ENCODE data around the gene TCF4.

TCF4 gene

DNA sequence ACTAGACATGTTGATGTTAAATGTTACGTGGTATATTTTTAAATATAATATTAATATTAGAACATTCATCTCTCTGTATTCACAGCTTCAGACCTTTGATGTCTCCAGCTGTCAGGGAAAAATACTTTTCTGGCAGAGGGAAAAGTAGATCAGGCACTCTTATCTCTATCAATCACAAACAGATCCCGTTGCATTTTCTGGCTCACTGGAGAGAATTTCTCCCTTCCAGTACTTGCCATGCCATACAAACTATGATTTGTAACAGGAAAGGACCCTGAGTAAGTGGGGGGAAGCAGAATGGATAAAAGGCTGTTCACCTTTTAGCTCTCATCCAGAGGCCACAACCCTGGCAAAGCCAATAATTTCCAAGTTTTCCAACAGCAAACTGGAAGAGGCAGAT lies 158.0 kb downstream of the TCF4 start:
- TF ChIP-seq, protein P1, sequence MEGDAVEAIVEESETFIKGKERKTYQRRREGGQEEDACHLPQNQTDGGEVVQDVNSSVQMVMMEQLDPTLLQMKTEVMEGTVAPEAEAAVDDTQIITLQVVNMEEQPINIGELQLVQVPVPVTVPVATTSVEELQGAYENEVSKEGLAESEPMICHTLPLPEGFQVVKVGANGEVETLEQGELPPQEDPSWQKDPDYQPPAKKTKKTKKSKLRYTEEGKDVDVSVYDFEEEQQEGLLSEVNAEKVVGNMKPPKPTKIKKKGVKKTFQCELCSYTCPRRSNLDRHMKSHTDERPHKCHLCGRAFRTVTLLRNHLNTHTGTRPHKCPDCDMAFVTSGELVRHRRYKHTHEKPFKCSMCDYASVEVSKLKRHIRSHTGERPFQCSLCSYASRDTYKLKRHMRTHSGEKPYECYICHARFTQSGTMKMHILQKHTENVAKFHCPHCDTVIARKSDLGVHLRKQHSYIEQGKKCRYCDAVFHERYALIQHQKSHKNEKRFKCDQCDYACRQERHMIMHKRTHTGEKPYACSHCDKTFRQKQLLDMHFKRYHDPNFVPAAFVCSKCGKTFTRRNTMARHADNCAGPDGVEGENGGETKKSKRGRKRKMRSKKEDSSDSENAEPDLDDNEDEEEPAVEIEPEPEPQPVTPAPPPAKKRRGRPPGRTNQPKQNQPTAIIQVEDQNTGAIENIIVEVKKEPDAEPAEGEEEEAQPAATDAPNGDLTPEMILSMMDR (IDR thresholded peaks at IDR 0.05; ENCODE audit: control extremely low read depth, extremely low read depth, low read depth, missing control alignments) = no peak
- CTCF ChIA-PET = interaction anchor here (1.4 to 1.6 kb wide), 2 partner anchors 14 to 16 kb away, joined by 3 to 4 read pairs; no protein-coding TSS in a partner anchor
- DNase-seq (ENCODE audit: extremely low spot score) = no peak
- POLR2A ChIA-PET = no interaction called here

DNA sequence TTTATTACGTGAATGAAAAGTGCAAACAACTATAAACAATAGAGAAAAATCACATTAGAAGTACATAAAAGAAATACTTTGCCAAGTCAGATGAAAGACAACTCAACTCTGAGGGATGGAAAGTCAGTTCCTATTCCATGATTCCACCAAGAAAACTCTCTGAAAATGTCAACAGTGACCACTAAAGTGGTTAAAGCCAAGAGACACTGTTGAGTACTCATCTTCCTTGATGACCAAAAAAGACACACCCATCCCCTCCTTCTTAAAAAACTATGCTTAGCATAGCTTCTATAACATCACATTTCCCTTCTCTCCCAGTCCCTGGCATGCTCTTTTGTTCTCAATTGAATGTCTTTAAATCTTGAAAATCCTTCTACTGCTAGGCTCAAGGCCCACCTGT lies 160.0 kb downstream of the TCF4 start:
- TF ChIP-seq, protein P1 (IDR thresholded peaks at IDR 0.05; ENCODE audit: control extremely low read depth, extremely low read depth, low read depth, missing control alignments) = no peak
- ChIA-PET POLR2A (no interaction called here), CTCF (interaction anchor here (0.9 to 6.1 kb wide), 2 partner anchors 13 to 194 kb away, joined by 3 to 49 read pairs; no protein-coding TSS in a partner anchor)
- DNase-seq (ENCODE audit: extremely low spot score) = no peak

DNA sequence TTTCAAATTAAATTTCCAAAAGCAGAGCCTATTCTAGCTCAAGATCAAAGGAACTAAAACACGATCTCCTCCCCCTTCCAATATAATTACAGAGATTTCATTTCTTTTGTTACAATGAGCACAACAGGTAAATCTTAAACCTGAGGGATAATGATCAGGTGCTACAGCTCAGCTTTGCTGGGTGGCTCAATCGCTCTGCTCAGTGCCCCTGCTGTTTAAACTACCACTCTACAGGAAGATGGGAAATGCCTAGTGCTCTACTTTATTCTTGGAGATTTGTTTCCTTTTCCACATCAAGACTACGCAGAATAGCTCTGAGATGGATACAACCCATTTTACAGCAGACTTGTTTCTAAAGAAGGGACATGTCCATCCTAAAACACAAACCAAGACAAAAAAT lies 162.3 kb downstream of the TCF4 start:
- DNase-seq (ENCODE audit: extremely low spot score) = no peak
- TF ChIP-seq, protein P1 (IDR thresholded peaks at IDR 0.05; ENCODE audit: control extremely low read depth, extremely low read depth, low read depth, missing control alignments) = no peak
- POLR2A ChIA-PET = no interaction called here
- CTCF ChIA-PET = interaction anchor here (1.0 to 6.1 kb wide), 3 partner anchors 10 to 18 kb away, joined by 4 to 49 read pairs (median 5); no protein-coding TSS in a partner anchor

DNA sequence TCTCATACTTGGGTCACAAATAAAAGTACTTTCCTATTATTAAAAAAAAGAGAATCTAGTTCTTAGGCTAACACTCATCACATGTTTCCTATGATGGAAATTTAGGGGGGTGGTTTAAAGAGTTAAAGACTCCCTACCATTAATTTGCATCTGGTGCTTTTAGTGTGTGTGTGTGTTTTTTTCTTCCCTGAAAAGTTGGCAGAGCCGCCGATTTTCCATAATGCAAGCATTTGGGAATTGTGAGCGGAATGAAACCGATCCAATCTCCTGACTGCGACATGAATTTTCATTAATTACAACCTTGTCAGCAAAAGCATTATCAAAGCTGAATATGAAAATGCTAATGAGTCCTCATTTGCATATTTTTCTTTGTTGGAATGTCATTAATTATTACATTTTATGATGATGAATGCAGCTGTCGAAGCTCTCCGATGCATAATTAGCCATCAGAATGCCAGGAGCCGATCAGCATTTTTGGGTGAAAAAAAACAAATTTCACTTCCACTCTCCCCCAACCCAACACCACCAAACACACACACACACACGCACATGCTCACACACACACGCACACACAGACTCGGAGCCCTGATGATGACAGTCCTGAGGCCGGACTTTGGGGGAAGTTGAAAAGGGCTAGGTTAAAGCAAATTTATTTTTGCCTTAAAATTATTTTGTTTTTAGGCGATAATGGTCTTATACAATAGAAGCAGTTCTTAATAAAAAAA lies 165.4 kb downstream of the TCF4 start:
- ChIA-PET CTCF (no interaction called here), POLR2A (interaction anchor here (0.6 kb wide), 1 partner anchor 482 kb away, joined by 3 read pairs; no protein-coding TSS in a partner anchor)
- no peak for DNase-seq (ENCODE audit: extremely low spot score)
- TF ChIP-seq, protein P1 (IDR thresholded peaks at IDR 0.05; ENCODE audit: control extremely low read depth, extremely low read depth, low read depth, missing control alignments) = no peak

DNA sequence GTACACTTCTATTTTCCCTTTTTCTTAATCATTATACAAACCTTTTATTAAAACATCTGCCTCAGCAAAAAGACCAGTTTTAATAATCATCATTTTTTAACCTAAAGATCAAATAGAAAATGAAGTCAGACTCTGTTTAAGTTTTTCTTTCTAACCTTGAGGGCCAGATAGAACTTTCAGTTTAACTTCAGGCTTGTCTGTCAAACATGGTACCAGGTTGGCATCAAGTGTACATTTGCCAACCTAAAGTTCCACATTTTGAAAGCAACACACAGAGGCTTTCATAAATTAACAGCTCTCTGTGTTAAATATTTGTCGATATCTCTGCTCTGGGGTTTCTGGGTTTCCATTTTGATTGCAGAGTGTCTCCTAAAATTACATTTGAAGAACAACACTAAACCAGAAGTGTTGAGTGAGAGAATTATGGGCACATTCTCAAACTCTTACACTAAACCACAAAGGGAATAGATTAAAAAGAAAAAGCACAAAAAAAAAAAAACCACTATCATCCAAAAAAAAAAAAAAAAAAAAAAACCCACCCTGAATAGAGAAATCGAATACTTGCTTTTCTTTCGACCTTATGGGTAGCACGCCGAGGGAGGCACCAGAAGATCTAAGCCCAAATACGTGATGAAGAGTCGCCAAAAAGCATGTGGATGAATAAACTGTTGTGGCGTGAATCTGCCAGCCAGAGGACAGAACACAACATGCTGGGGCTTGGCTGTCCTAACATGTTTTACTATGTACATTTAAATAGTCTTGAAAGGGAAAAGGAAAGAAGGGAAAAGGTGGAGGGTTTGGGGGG lies 166.2 kb downstream of the TCF4 start:
- ChIA-PET POLR2A (no interaction called here), CTCF (no interaction called here)
- DNase-seq (ENCODE audit: extremely low spot score) = no peak
- TF ChIP-seq, protein P1 (IDR thresholded peaks at IDR 0.05; ENCODE audit: control extremely low read depth, extremely low read depth, low read depth, missing control alignments) = no peak

DNA sequence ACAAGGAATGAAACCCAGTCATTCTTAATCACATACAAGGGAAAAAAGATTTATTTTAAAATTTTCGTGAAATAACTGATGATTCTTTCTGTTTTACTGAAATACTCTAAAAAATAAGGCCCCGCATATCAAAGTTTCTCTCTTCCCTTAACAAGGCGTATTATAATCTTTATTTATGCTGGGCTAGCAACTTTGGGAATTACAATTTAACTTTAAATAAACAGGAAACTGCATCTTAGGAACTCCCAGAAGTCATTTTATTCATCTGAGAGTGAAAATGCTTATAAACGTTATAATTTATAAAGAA lies 166.7 kb downstream of the TCF4 start:
- ChIA-PET POLR2A (no interaction called here), CTCF (interaction anchor here (1.0 kb wide), 1 partner anchor 12 kb away, joined by 3 read pairs; no protein-coding TSS in a partner anchor)
- no peak for DNase-seq (ENCODE audit: extremely low spot score)
- TF ChIP-seq, protein P1 (IDR thresholded peaks at IDR 0.05; ENCODE audit: control extremely low read depth, extremely low read depth, low read depth, missing control alignments) = no peak
